ENCODE measurements around the gene RNF214.
"Not testable (repeated sequence)": the region's sequence is repeated elsewhere in the genome, so short reads cannot be mapped to it uniquely, and the experiment has no call there.

The RNF214 gene

DNA sequence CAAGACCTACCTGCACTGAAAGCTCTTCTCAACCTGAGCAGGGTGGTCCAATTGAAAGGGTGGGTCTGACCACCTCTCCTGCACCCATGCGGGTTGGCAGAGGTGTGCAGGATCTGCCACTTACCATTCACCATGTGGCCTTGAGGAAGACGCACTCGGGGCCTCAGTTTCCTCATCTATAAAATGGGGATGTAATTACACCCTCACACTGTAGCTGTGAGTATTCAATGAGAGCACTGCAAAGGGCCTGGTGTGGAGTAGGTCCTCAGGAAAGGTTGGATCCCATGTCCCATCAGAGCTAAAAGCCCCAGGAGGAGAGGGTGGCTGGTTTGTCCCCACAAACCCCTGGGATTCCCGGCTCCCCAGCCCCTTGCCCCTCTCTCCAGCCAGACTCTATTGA, 33.9 kb upstream of the RNF214 start:
- DNase-seq: no peak

DNA sequence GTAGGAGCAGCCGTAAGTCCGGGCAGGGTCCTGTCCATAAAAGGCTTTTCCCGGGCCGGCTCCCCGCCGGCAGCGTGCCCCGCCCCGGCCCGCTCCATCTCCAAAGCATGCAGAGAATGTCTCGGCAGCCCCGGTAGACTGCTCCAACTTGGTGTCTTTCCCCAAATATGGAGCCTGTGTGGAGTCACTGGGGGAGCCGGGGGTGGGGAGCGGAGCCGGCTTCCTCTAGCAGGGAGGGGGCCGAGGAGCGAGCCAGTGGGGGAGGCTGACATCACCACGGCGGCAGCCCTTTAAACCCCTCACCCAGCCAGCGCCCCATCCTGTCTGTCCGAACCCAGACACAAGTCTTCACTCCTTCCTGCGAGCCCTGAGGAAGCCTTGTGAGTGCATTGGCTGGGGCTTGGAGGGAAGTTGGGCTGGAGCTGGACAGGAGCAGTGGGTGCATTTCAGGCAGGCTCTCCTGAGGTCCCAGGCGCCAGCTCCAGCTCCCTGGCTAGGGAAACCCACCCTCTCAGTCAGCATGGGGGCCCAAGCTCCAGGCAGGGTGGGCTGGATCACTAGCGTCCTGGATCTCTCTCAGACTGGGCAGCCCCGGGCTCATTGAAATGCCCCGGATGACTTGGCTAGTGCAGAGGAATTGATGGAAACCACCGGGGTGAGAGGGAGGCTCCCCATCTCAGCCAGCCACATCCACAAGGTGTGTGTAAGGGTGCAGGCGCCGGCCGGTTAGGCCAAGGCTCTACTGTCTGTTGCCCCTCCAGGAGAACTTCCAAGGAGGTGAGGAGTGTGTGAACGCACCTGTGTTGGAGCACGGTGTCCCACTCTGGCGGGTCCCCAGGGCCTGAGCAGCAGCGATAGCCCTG, 33.2 kb upstream of the RNF214 start, which contains the start of gene TAGLN:
Gene TAGLN (plus strand): TSS at position 318 of the 863 bp plus-strand sequence. CDS start 3,644 bp downstream, outside the sequence.
- no peak for DNase-seq

DNA sequence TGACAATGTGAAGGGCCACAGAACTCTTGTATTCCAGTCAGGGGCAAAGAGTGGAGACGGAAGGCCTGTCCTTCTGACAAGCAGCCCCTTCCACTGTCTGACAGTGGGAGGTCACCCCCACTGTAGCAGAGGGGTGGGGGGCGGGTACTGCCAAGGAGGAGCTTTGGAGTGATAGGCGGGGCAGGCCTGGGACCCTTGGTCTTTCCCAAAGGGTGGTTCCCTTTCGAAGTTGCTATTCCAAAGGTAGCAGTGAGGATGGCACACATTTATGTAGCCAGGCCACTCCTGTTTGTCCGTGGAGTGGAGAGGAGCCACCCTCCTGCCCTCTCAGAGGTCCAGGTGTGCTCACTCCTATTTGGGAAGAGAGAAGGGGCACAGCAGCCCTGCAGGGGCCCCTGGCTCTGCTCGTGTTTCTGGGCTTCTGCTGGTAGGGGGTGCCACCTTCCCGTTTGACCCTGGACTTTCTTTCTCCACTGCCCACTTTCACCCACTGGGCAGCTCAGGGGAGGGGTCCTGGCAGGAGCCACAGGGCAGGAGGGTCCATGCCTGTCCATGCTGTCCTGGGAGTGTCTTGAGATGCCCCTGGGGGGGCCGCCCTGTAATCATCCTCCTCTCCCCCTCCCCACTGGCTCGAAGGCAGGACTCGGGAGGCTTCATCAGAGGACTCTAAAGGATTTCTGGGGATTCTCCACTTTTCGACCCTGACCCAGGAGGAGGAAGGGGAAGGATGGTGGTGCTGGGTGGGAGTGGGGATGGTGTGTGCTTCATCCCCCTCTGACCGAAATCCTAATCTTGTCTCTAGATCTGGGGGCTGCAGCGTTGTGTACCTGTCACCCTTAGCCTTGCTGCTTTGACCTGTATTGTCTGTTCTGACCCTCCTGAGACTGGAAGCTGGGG, 32.3 kb upstream of the RNF214 start:
- DNase-seq: no peak

DNA sequence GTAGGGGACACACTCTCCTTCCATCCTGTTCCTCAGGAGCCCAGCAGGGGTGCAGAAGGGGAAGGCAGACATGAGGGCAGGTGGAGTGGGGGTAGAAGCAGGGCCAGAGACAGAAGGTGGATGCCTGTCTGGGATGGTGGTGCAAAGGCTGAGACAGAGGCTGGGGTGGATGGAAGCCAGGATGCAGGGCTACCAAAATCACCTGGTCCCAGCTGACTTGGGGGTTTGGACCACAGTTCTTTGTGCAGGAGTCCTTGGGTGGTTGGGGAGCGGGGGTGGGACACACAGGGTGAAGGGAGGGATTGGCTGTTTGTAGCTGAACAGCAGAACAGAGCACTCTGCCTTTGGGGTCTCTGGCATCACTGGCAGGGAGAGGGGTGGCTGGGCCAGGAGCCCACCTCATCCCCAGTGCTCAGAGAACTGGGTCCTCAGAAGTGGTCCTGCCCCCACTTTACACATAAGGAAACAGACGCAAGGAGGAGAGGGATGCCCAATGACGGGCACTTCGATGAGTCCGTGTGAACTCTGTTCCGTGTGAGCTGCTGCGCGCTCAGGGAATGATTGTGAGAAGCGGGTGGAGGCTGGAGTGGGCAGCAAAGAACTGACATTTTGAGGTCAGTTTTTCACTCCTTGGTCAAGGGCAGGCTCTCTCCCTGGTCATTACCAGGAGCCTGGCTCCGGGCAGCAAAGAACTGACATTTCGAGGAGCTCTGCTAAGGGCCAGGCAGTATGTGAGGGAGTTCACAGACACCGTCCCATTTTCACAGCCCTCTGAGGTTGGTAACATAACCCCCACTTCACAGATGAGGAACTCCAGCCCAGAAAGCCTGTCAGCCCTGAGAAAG, 31.4 kb upstream of the RNF214 start:
- DNase-seq: no peak

DNA sequence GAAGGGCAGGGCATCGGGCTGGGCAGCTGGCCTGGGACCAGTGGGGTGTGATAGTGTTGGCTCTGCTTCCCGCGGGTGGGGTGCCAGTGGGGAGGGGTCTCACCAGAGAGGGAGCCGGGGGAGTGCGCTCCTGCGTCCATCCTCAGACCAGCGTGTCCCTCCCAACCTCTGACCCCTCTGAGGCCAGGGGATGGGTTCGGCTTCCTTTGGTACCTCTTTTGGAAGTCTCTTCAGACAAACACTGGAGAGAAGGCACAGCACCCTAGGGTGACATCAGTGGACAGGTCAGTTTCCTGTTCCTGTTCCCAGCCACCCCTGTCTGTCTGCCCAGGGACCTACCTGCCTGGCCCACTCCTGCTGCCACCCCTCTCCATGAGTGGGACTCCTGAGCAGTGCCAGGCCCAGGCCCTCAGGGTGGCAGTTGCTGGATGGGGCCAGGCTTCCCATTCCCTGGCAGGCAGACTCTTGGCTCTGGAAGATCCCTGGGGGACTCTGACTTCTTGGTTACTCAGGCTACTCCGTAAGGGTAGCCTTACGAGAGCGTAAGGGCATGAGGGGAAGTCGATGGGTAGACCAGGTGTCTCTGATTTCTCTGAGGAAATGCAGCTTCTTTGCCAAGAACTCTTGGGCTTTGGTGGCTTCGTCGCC, 30.7 kb upstream of the RNF214 start:
- no peak for DNase-seq

DNA sequence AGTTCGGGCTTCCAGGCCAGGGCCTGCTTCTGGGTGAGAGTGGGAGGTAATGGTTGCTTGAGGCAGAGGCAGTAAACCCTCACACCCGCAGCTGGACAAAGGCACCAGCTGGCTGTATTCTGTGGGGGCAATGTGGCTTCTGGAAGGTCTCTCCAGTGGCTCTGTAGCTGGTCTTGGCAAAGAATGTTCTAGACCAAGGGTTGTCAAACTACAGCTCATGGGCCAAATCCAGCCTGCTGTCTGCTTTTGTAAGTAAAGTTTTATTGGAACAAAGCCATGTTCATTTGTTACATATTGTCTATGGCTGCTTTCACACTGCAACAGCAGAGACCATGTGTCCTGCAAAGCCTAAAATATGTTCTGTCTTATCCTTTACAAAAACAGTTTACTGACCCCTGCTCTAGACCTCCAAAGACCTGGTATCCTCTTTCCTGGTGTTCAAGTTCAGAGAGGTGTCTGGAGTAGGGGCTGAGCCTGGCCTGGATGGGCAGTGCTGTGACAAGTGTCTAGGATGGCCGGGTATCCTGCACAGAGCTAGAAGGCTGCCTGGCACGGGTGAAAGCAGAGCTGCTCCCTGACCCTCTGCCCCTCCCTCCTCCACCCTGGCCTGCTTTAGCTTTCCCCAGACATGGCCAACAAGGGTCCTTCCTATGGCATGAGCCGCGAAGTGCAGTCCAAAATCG, 29.9 kb upstream of the RNF214 start:
- DNase-seq: no peak

DNA sequence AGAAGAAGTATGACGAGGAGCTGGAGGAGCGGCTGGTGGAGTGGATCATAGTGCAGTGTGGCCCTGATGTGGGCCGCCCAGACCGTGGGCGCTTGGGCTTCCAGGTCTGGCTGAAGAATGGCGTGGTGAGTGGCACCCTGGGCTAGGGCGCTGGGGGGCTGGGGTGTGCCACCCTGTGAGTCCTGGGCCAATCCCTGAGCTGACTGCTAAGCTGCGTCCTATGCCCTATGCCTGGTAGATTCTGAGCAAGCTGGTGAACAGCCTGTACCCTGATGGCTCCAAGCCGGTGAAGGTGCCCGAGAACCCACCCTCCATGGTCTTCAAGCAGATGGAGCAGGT, 29.4 kb upstream of the RNF214 start:
- DNase-seq: no peak

DNA sequence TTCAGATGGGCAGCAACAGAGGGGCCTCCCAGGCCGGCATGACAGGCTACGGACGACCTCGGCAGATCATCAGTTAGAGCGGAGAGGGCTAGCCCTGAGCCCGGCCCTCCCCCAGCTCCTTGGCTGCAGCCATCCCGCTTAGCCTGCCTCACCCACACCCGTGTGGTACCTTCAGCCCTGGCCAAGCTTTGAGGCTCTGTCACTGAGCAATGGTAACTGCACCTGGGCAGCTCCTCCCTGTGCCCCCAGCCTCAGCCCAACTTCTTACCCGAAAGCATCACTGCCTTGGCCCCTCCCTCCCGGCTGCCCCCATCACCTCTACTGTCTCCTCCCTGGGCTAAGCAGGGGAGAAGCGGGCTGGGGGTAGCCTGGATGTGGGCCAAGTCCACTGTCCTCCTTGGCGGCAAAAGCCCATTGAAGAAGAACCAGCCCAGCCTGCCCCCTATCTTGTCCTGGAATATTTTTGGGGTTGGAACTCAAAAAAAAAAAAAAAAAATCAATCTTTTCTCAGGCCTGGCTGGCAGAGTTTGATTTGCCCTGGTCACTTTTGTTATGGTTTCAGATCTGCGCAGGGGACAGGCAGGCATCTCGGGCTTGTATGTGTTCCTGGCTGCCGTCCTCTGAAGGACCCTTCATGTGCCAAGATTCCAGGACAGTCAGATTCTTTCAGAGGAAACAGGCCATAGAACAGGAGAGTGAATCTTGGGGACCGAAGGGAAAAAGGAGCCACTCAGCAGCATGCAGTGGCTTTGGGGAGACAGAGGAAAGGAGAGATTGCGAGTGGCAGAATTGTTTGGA, 28.0 kb upstream of the RNF214 start:
- DNase-seq: no peak

DNA sequence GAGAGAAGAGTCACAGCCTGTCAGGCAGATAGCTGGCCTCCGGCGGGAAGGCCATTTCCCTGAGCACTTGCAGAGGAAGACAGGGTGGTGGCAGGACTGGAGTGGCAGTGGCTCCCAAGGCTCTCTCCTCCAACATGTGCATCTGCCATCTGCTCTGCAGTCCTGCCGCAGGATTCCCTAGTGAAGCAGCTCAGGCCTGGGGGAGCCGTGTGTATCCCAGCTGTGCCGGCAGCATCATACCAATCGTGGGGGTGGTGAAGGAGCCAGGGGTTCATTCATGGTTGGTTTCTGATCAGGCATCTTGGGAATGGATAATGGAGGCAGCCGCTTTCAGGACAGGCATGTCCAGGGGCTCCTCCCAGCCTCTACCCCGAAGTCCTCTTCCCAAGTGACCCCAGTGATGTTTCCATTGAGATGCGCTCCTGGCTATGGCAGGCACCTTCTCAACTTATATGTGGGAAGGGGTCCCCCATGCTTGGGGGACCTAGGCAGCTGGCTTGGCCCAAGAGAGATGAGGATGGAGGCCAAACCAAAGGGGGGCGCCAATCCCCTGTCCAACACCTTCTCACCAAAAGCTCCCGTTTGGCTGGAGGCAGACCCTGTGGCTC, 27.2 kb upstream of the RNF214 start:
- no peak for DNase-seq

DNA sequence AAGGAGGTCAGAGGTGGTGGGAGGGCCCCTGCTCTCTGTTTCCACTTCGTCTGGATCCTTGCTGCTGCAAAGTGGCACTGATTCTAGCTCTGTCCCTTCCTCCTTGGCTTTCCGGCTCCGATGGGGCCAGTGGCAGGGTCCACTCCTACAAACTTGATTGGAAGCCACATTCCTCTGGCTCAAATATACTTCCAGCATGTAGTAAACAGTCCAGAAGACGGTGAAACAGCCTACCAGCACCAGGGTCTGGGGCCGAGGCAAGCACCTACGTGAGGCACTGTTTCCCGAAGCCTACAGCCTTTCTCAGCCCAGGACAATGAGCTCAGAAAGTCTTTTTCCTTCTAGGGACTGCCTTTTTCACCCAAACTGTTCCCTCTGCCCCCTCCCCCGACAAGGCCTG, 26.4 kb upstream of the RNF214 start:
- DNase-seq: not testable (repeated sequence)

DNA sequence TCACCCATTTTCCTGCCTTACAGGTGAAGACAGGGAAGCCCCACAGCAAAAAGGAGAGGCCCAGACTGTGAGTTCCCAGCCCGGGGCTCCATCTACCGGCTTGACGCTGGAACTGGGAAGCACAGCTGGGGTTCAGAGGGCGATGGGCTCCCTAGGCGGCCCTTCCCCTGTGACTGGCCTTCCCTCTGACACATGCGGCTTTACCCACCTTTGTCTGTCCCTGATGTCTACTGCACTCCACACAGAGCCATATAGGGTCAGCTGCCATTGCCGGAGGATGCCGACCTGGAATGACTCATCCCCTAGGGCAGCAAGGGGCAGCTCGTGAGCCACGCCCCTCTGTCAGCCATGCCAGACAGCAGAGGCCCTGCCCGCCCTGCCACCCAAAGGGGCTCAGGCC, 25.6 kb upstream of the RNF214 start:
- DNase-seq: not testable (repeated sequence)

DNA sequence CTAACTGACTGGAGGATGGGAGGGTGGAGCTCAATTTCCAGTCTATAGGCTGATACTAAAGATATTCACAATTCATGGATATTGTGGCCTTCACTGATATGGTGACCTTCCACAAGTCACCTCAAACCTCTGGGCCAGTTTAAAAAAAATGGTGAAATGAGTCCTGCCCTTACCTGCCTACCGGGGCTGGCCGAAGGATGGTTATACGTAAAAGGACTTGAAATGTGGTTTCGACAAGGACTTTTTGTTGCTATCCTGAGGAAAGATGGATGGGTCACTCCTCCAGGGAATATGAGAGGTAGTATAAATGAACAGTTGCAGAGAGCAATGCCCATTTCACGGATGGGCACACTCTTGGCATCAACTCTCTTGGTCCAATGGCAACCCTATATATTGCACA, 25.0 kb upstream of the RNF214 start:
- DNase-seq: not testable (repeated sequence)

DNA sequence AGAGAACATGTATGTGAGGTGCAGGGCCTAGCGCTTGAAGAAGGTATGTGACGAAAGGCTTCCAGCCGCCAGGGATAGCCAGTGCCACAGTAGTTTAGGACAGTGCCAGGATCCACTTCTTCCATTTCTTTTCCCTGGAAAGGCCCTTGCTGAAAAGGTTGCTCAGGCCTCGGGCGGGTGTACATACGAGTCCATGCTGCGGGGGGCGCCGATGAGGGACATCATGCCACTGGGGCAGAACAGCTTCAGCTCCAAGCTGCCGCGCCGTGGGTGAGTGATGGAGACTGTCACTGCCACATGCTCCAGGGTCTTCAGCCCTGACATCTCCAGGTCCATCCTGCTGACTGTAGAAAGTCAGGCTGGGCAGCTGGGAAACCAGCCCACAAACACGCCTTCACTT, 23.8 kb upstream of the RNF214 start:
- not testable (repeated sequence) for DNase-seq

DNA sequence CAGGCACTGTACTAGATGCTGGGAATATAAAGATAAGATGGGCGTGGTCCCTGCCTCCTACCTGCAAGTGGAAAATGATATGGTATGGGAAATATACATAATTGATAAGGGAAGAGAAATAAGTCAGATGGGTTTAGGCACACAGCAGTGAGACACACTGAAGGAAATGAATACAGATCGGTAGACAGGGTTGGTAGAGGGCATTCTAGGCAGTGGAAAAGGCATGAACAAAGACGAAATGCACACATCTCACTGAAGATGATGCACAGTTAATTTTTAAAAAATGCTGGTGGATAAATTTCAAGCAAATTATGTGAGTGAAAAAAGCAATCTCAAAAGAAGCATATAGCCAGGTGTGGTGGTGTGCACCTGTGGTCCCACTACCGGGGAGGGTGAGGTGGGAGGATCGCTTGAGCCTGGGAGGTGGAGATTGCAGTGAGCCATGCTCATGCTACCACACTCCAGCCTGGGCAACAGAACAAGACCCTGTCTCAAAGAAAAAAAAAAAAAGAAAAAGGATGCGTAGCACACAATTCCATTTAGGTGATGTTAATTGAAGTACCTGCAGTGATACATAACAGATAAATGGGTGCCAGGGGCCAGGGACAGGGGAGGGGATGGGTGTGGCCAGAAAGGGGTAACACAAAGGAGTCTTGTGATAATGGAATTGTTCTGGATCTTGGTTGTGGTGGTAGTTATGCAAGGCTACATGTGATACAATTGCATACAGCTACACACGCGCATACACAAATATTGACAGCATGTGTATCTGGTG, 22.9 kb upstream of the RNF214 start:
- not testable (repeated sequence) for DNase-seq

DNA sequence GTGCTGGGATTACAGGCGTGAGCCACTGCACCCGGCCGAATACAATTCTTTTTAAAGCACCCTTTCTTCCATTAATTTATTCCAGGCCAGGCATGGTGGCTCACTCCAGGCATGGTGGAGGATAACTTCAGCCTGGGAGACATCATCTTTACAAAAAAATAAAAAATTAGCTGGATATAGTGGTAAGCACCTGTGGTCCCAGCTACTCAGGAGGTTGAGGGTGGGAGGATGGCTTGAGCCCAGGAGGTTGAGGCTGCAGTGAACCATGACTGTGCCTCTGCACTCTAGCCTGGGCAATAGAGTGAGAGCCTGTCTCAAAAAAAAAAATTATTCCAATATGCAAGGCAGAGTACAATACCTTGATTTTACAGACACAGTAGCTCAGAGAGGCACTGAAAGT, 21.9 kb upstream of the RNF214 start:
- DNase-seq: no peak

DNA sequence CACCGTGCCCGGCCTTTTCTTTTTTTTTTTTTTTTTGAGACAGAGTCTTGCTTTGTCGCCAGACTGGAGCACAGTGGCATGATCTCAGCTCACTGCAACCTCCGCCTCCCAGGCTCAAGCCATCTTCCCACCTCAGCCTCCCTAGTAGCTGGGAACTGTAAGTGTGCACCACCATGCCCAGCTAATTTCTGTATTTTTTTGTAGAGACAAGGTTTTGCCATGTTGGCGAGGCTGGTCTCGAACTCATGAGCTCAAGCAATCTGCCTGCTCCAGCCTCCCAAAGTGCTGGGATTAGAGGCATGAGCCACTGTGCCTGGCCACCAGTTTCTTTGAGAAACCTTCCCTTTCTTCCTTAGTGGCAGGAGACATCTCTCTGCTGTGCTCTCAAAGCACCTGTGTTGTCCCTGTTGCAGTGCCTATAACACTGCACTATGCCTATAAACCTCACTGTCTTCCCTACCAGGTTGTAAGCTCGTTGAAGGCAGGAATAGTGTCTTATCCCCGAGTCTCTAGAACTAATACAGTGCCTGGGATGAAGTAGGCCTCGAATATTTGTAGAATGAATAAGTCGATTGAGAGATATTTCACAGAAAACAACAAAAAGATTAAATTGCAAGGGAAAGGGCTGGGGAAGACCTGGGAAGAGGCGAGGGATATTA, 19.6 kb upstream of the RNF214 start:
- DNase-seq: no peak

DNA sequence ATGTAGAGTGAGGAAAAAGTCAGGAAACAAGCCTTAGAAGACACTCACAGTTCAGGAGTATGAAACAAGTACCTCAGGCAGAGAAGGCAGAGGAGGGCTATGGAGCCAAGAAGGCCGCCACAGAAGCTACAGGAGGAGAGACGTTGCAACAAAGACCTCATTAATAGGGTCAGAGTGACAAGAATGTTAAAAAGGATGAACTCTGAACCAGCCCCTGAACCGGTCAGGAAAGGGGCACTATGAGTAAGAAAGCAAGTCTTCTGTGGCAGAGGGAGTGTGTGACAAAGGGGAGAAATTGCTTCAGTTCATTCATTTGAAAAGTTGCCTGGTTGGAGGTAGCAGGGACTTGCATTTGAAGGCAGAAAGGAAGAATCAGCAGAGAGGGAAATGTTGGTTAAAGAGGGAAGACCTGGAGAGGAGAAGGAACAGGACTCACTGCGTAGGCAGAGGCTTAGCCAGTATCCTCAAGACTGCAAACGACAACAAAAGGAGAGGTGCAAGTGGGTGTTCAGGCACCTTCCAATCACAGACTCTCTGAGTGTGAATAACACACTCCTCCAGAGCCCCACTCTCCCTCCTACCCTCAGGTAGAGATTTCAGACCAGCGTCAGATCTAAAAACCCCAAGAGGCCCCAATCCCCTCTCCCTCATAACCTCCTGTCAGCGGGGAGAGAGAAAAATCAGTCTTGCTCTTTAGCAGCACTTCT, 17.9 kb upstream of the RNF214 start:
- no peak for DNase-seq
